Parathyroid adenoma (tissue), 2 donors: ENCODE measurements around the gene GMEB2.

Experiments used
- H2AFZ ChIP-seq: fragments of 300-600 bp; sonication (generic); one replicate; pipeline ENCODE4 v1.7.0; 2017; ENCODE audit warnings: antibody characterized with exemption, mild to moderate bottlenecking
- H3K27ac ChIP-seq: fragments of 300-600 bp; sonication (generic); one replicate; pipeline ENCODE4 v1.7.0; 2017
- H3K27me3 ChIP-seq: fragments of 300-600 bp; sonication (generic); one replicate; pipeline ENCODE4 v1.7.0; 2017; ENCODE audit warnings: low read length; ENCODE audit not compliant: control insufficient read depth, insufficient read depth
- H3K36me3 ChIP-seq: fragments of 300-600 bp; sonication (generic); one replicate; pipeline ENCODE4 v1.7.0; 2017; ENCODE audit warnings: low read length; ENCODE audit not compliant: control insufficient read depth, insufficient read depth
- H3K4me1 ChIP-seq: fragments of 300-600 bp; sonication (generic); one replicate; pipeline ENCODE4 v1.7.0; 2017; ENCODE audit warnings: control low read depth
- H3K4me2 ChIP-seq: fragments of 300-600 bp; sonication (generic); one replicate; pipeline ENCODE4 v1.7.0; 2017; ENCODE audit warnings: low read length
- H3K4me3 ChIP-seq: fragments of 300-600 bp; sonication (generic); one replicate; pipeline ENCODE4 v1.7.0; 2017; ENCODE audit warnings: low read depth, low read length
- H3K79me2 ChIP-seq: fragments of 300-600 bp; sonication (generic); one replicate; pipeline ENCODE4 v1.7.0; 2017; ENCODE audit warnings: control low read depth
- H3K9ac ChIP-seq: fragments of 300-600 bp; sonication (generic); one replicate; pipeline ENCODE4 v1.7.0; 2017; ENCODE audit warnings: mild to moderate bottlenecking
- H3K9me3 ChIP-seq: fragments of 300-600 bp; sonication (generic); one replicate; pipeline ENCODE4 v1.7.0; 2017; ENCODE audit warnings: low read length; ENCODE audit not compliant: control insufficient read depth
- TF ChIP-seq, protein P1 (sequence below): fragments of 300-600 bp; sonication (generic); IDR thresholded peaks from one replicate; pipeline ENCODE4 v1.7.0; 2017; ENCODE audit warnings: antibody characterized with exemption, mild to moderate bottlenecking
- donor health status: primary hyperparathyroidism.

The GMEB2 gene

GRCh38 chr20:63542031-63542559 lies 84.8 kb downstream of the GMEB2 start:
- H3K4me3 ChIP-seq = no peak overlapping the region
- no peak overlapping the region for H3K27ac ChIP-seq
- H3K9ac ChIP-seq = no peak overlapping the region
- no peak overlapping the region for H3K4me2 ChIP-seq
- H3K9me3 ChIP-seq = no peaks in the 10 kb centered on the region
- no peaks in the 10 kb centered on the region for H3K4me1 ChIP-seq
- H2AFZ ChIP-seq = no peak overlapping the region
- TF ChIP-seq, protein P1, sequence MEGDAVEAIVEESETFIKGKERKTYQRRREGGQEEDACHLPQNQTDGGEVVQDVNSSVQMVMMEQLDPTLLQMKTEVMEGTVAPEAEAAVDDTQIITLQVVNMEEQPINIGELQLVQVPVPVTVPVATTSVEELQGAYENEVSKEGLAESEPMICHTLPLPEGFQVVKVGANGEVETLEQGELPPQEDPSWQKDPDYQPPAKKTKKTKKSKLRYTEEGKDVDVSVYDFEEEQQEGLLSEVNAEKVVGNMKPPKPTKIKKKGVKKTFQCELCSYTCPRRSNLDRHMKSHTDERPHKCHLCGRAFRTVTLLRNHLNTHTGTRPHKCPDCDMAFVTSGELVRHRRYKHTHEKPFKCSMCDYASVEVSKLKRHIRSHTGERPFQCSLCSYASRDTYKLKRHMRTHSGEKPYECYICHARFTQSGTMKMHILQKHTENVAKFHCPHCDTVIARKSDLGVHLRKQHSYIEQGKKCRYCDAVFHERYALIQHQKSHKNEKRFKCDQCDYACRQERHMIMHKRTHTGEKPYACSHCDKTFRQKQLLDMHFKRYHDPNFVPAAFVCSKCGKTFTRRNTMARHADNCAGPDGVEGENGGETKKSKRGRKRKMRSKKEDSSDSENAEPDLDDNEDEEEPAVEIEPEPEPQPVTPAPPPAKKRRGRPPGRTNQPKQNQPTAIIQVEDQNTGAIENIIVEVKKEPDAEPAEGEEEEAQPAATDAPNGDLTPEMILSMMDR = no peak
- H3K27me3 ChIP-seq = no peaks in the 10 kb centered on the region
- no peaks in the 10 kb centered on the region for H3K79me2 ChIP-seq
- H3K36me3 ChIP-seq = no peaks in the 10 kb centered on the region

DNA sequence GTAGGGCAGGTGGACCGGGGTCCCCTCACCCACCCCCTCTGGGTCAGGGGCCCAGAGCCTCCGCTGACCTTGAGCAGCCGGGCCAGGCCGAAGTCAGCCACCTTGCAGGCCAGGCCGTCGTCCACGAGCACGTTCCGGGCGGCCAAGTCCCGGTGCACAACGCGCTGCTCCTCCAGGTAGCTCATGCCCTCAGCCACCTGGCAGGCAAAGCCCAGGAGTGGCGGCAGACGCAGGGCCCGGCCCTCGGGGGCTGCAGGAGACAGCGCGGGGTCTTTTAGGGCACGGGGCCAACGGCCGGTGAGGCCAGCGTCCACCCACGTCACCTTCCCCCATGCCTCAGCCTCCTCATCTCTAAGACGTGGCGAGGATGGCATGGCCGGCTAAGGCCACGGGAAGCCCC lies 85.5 kb downstream of the GMEB2 start:
- Histone ChIP-seq H2AFZ (no peak overlapping the region), H3K27ac (no peak overlapping the region), H3K4me2 (no peak overlapping the region), H3K79me2 (no peaks in the 10 kb centered on the region), H3K9me3 (no peaks in the 10 kb centered on the region), H3K9ac (no peak overlapping the region), H3K4me3 (no peak overlapping the region), H3K27me3 (no peaks in the 10 kb centered on the region), H3K36me3 (no peaks in the 10 kb centered on the region), H3K4me1 (no peaks in the 10 kb centered on the region)
- TF ChIP-seq, protein P1 = no peak

GRCh38 chr20:63540417-63541186 lies 86.3 kb downstream of the GMEB2 start:
- no peak overlapping the region for H3K4me2 ChIP-seq
- no peaks in the 10 kb centered on the region for H3K27me3 ChIP-seq
- no peak overlapping the region for H3K27ac ChIP-seq
- H3K4me1 ChIP-seq = no peaks in the 10 kb centered on the region
- no peak overlapping the region for H2AFZ ChIP-seq
- no peak overlapping the region for H3K4me3 ChIP-seq
- H3K9ac ChIP-seq = no peak overlapping the region
- no peaks in the 10 kb centered on the region for H3K79me2 ChIP-seq
- no peaks in the 10 kb centered on the region for H3K9me3 ChIP-seq
- no peaks in the 10 kb centered on the region for H3K36me3 ChIP-seq
- TF ChIP-seq, protein P1 = no peak

DNA sequence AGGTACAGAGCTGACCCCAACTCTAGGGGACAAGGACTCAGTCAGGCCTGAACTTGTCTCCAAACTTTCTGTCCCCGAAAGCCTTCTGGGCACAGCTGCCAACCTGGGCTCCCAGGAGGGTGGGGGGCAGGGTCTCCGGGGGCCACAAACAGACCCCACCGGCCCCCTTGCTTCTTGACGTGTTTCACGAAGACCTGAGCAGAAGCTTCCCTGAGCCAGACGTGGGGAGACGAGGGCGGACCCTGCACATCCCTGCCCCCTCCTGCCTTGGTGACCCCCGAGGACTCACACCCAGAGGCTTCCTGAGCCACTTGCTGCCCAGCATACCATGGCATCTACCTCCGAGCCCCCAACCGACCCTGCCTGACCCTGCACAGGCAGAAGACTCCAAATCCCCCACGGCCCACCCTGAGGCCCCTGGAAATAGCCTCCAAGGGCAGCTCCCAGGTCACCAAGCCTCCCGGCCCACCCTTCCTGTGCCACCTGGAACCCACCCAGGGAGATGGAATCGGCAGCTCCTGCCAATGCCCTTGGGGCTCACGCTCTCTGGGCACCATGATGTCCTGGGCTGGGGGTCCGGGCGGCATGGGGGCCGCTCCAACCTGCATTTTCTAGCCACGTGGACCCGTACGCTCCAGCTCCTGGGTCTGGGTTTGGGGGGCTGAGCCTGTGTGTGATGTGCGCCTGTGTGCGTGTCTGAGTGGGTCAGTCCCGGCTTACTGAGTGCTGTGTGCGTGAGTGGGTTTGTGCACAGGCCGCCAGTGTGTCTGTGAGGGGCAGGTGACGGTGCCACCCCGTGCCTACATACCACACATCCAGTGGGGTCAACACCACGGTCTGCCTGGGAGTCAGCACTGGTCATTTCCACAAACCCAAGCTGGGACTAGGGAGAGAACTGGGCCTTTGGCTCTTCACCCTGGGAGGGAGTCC lies 87.2 kb downstream of the GMEB2 start:
- no peak overlapping the region for H2AFZ ChIP-seq
- H3K4me3 ChIP-seq = no peak overlapping the region
- no peaks in the 10 kb centered on the region for H3K9me3 ChIP-seq
- no peaks in the 10 kb centered on the region for H3K79me2 ChIP-seq
- TF ChIP-seq, protein P1 = no peak
- no peaks in the 10 kb centered on the region for H3K27me3 ChIP-seq
- H3K36me3 ChIP-seq = no peaks in the 10 kb centered on the region
- H3K4me1 ChIP-seq = no peaks in the 10 kb centered on the region
- H3K4me2 ChIP-seq = no peak overlapping the region
- no peak overlapping the region for H3K9ac ChIP-seq
- no peak overlapping the region for H3K27ac ChIP-seq
